Peyer's patch (tissue), 4 donors: ENCODE data around the gene FAM187B. TPM values are rescaled to one million over a fixed set of nuclear protein-coding genes. Genes with fewer than 3 reads are reported as not detected.

Experiments
- DNase-seq, 3 donors: peaks; one replicate each; pipeline ENCODE4 v3.0.0-alpha.2; 2017 to 2019
- H3K27ac ChIP-seq, 4 donors: fragments of 200-600 bp; sonication (generic); one replicate each; pipeline ENCODE4 v1.5.1; 2016 to 2019
- H3K27me3 ChIP-seq, 2 donors: fragments of 200-600 bp; sonication (generic); one replicate each; pipeline ENCODE4 v1.5.1; 2019
- H3K36me3 ChIP-seq, 3 donors: fragments of 200-600 bp; sonication (generic); one replicate each; pipeline ENCODE4 v1.5.1; 2016 to 2019
- H3K4me1 ChIP-seq, 4 donors: fragments of 200-600 bp; sonication (generic); one replicate each; pipeline ENCODE4 v1.5.1; 2016 to 2019
- H3K4me3 ChIP-seq, 4 donors: fragments of 200-600 bp; sonication (generic); 1 replicate in 3 of 4; 2 replicates in 1 of 4; pipeline ENCODE4 v1.5.1; 2016 to 2019; ENCODE audit warnings: mild to moderate bottlenecking in 1 of 4
- H3K9me3 ChIP-seq, 4 donors: fragments of 200-600 bp; sonication (generic); one replicate each; pipeline ENCODE4 v1.5.1; 2016 to 2019; ENCODE audit warnings: mild to moderate bottlenecking in 1 of 4
- CTCF ChIP-seq, 6 experiments: fragments of 450-650 bp in 4 of 6; fragments of 200-600 bp in 2 of 6; sonication (generic) in 1 of 6; IDR thresholded peaks; one replicate each; pipeline ENCODE4 v1.5.1; 2017 to 2019; ENCODE audit warnings: antibody characterized with exemption in 6 of 6, mild to moderate bottlenecking in 3 of 6, moderate library complexity in 1 of 6
- POLR2A ChIP-seq, 2 donors: fragments of 450-650 bp; IDR thresholded peaks; one replicate each; pipeline ENCODE4 v1.5.1; 2017; ENCODE audit warnings: antibody characterized with exemption in 2 of 2, mild to moderate bottlenecking in 2 of 2, moderate library complexity in 2 of 2
- total RNA-seq, 4 donors: library from RNA; depleted of rRNA; stranded (reverse); fragments of >200 nt; gene quantifications; one replicate each; pipeline ENCODE4 v1.1.0, GENCODE V29; 2016

The FAM187B gene
- total RNA-seq, 4 donors from 2014 or later = not detected

DNA sequence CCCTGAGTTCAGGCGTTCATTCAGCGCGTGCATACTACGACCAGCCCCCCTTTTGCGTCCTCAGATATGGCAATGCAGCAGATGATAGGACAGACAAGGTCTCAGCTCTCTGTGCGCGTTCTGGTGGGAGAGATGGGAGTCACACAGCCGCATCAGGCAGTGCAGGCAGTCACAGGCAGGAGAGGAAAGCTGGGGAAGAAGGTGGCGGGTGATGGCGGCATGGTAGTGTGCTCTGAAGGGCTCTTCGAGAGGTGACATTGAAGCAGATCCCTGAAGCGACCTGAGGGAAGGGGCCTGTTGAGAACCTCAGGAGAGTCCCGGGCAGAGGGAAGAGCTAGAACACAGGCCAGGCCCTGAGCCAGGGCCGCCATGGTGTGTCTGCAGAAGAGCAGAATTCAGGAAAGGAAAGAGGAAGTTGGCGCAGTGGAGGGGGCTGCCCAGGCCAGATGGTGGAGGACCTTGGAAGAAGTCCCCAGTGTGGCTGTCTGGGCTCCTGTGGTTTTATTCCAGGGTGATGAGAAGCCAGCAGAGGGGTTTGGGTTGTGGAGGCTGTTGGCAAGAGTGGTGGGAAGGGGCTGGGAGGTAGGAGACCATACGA, 43.7 kb upstream of the FAM187B start:
- peak overlapping the region in 1 of 4 donors; percentile 25 for H3K27ac ChIP-seq
- no peak overlapping the region for H3K4me3 ChIP-seq
- peaks cover 0 to 20% (median 12%) of the 10 kb centered on the region in 4 donors for H3K4me1 ChIP-seq
- TF ChIP-seq POLR2A (IDR thresholded peaks at IDR 0.05) (no peak), CTCF (IDR thresholded peaks at IDR 0.05) (no peak)
- peak in 1 of 3 donors; percentile 55 for DNase-seq
- no peaks in the 10 kb centered on the region for H3K27me3 ChIP-seq
- H3K9me3 ChIP-seq = no peaks in the 10 kb centered on the region
- peaks cover 0 to 57% (median 0%) of the 10 kb centered on the region in 3 donors for H3K36me3 ChIP-seq

GRCh38 chr19:35271546-35271945, 43.0 kb upstream of the FAM187B start:
- peaks cover 0 to 26% (median 17%) of the 10 kb centered on the region in 4 donors for H3K4me1 ChIP-seq
- no peak overlapping the region for H3K4me3 ChIP-seq
- H3K36me3 ChIP-seq = peaks cover 0 to 51% (median 0%) of the 10 kb centered on the region in 3 donors
- H3K9me3 ChIP-seq = no peaks in the 10 kb centered on the region
- TF ChIP-seq CTCF (IDR thresholded peaks at IDR 0.05) = no peak
- no peak for TF ChIP-seq POLR2A (IDR thresholded peaks at IDR 0.05)
- no peak overlapping the region for H3K27ac ChIP-seq
- DNase-seq = no peak
- no peaks in the 10 kb centered on the region for H3K27me3 ChIP-seq

DNA sequence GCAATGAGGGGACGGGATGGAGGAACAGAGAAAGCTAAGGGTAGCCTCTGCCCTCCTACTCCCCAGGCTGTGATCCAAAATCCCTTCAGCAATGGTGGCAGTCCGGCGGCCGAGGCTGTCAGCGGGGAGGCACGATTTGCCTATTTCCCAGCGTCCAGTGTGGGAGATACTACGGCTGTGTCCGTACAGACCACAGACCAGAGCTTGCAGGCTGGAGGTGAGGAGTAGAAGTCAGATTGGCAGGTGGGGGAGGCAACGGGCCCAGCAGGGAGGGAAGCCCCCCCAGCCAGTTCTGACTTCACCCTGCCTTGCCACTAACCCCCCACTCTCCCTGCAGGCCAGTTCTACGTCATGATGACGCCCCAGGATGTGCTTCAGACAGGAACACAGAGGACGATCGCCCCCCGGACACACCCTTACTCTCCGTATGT, 41.9 kb upstream of the FAM187B start:
- Histone ChIP-seq H3K36me3 (peaks cover 0 to 51% (median 0%) of the 10 kb centered on the region in 3 donors), H3K4me3 (peak overlapping the region in 1 of 4 donors; percentile 84), H3K4me1 (peaks cover 0 to 33% (median 20%) of the 10 kb centered on the region in 4 donors), H3K27me3 (no peaks in the 10 kb centered on the region), H3K9me3 (no peaks in the 10 kb centered on the region), H3K27ac (peak overlapping the region in 1 of 4 donors; percentile 98)
- peak in 1 of 3 donors; percentile 40 for DNase-seq
- TF ChIP-seq POLR2A (IDR thresholded peaks at IDR 0.05) (no peak), CTCF (IDR thresholded peaks at IDR 0.05) (no peak)

GRCh38 chr19:35269438-35270117, 41.0 kb upstream of the FAM187B start:
- no peaks in the 10 kb centered on the region for H3K9me3 ChIP-seq
- peak overlapping the region; percentile 89 to 98 (median 94) for H3K27ac ChIP-seq
- TF ChIP-seq CTCF (IDR thresholded peaks at IDR 0.05) = peak; percentile 26 to 87 (median 68)
- TF ChIP-seq POLR2A (IDR thresholded peaks at IDR 0.05) = no peak
- peaks cover 0 to 37% (median 20%) of the 10 kb centered on the region in 4 donors for H3K4me1 ChIP-seq
- H3K27me3 ChIP-seq = no peaks in the 10 kb centered on the region
- peaks cover 0 to 51% (median 0%) of the 10 kb centered on the region in 3 donors for H3K36me3 ChIP-seq
- peak overlapping the region; percentile 84 to 85 (median 84) for H3K4me3 ChIP-seq
- peak; percentile 90 to 95 (median 94) for DNase-seq

- H3K4me1 ChIP-seq = peaks cover 0 to 37% (median 20%) of the 10 kb centered on the region in 4 donors
- peak; percentile 82 to 91 (median 82) for DNase-seq
- H3K27me3 ChIP-seq = no peaks in the 10 kb centered on the region
- H3K36me3 ChIP-seq = peaks cover 0 to 44% (median 0%) of the 10 kb centered on the region in 3 donors
- peak within 1 kb of the TSS; percentile 84 to 85 (median 84) for H3K4me3 ChIP-seq
- TF ChIP-seq CTCF (IDR thresholded peaks at IDR 0.05) = no peak
- peak in 1 of 2 donors; percentile 10 for TF ChIP-seq POLR2A (IDR thresholded peaks at IDR 0.05)
- H3K27ac ChIP-seq = peak within 1 kb of the TSS; percentile 89 to 98 (median 94)
- no peaks in the 10 kb centered on the region for H3K9me3 ChIP-seq
These were observed 40.2 kb upstream of the FAM187B start, which contains the start of gene USF2 for GRCh38 chr19:35268536-35269437. Gene USF2, plus strand, starts transcription at chr19:35268962. Its CDS starts 140 bp downstream, at chr19:35269102.
